ENCODE results near the gene ARRDC5.
"Not testable (repeated sequence)": the region's sequence is repeated elsewhere in the genome, so short reads cannot be mapped to it uniquely, and the experiment has no call there.

Gene ARRDC5

GRCh38 chr19:4909897-4910593 is 7.3 kb upstream of the ARRDC5 start:
- peak; percentile 95 for DNase-seq (ENCODE audit: low spot score)

DNA sequence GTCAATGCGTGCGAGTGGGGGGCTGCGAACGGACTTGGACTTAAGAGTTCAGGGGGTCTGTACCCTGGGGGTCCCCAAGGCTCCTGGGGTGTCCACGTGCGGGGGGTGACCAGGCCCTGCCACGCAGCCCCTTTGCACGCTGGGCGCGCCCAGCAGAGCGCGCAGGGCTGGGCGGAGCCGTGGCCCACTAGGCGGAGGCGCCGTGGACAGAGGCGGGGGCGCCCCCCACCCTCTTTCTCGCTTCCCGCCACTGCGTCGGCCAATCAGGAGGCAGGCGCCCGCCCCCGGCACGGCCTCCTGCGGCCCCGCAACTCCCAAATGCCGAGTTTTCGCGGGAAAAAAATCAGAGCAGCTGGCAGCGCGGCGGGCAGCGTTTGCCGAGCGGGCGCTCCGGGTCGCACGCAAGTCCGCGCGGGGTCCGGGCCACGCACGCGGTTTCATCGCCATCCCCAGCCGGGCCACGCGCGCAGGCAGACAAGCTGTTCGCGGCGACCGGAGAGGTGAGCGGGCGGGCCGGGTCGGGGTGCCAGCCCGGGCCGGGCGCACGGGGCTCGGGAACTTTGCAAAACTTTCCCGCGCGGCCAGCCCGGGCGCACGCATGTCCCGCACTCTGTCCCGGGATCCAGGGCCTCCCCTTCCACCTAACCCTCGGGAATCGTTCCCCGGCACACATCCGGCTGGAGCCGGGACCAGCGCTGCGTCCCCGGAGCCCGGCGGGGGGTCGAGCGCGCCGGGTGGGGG is 6.6 kb upstream of the ARRDC5 start, which contains the start of gene UHRF1:
Gene UHRF1 (plus strand): TSS at position 346 of the 741 bp plus-strand sequence. CDS start 1,385 bp downstream, outside the sequence.
- peak; percentile 82 for DNase-seq (ENCODE audit: low spot score)

- DNase-seq (ENCODE audit: low spot score) = no peak
Observed at GRCh38 chr19:4908781-4909155, 6.1 kb upstream of the ARRDC5 start.

GRCh38 chr19:4908360-4908759 is 5.7 kb upstream of the ARRDC5 start:
- no peak for DNase-seq (ENCODE audit: low spot score)

DNA sequence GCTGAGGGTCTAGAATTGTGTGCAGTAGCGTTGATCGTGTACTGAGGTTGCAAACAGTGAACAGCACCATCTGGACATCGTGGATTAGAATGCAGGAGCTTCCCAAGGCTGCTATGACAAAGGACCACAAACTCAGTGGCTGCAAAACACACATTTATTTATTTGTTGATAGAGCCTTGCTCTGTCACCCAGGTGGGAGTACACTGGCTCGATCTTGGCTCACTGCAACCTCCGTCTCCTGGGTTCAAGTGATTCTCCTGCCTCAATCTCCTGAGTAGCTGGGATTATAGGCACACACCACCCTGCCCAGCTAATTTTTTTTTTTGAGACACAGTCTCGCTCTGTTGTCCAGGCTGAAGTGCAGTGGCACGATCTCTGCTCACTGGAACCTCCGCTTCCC is 4.3 kb upstream of the ARRDC5 start:
- no peak for DNase-seq (ENCODE audit: low spot score)

- DNase-seq (ENCODE audit: low spot score) = no peak
Observed at GRCh38 chr19:4904481-4904880, 1.8 kb upstream of the ARRDC5 start.

GRCh38 chr19:4900879-4901278 is 1.8 kb downstream of the ARRDC5 start:
- not testable (repeated sequence) for DNase-seq (ENCODE audit: low spot score)

GRCh38 chr19:4897146-4897545 is 5.5 kb downstream of the ARRDC5 start:
- no peak for DNase-seq (ENCODE audit: low spot score)

GRCh38 chr19:4896372-4896771 is 6.3 kb downstream of the ARRDC5 start:
- DNase-seq (ENCODE audit: low spot score) = no peak

GRCh38 chr19:4892962-4893361 is 9.7 kb downstream of the ARRDC5 start:
- DNase-seq (ENCODE audit: low spot score) = not testable (repeated sequence)

DNA sequence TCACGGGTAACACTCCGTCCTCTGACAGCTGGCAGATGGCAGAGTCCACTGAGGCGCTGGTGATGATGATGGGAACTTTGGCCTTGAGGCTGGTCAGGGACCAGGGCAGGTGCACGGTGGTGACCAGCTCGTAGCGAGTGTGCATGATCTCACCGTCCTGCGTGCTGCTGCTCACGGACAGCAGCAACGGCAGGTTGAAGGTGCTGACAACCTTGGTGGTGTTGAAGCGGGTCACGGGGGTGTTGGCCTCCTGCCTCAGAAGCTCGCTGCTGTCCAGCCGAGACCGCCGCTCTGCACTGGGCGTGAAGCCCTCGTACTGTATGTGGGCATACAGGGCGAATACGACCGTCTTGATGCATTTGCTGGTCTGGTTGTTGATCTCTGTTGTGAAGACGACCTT is 11.6 kb downstream of the ARRDC5 start:
- DNase-seq (ENCODE audit: low spot score) = no peak

GRCh38 chr19:4889034-4889815 is 13.5 kb downstream of the ARRDC5 start:
- DNase-seq (ENCODE audit: low spot score) = no peak

DNA sequence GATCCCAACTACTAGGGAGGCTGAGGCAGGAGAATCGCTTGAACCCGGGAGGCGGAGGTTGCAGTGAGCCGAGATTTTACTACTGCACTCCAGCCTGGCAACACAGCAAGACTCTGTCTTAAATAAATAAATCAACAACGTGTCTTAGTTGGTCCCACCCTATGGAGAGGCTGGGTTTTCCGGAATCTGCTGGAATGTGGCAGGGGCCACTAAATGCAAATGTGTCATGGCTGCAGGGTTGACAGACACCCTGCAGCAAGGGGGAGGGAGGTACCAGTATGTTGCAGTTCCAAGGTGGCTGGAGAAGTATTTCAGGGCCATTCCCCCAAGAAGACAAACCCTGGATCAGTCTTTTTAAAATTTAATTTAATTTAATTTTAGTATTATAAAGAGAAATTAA is 14.9 kb downstream of the ARRDC5 start:
- DNase-seq (ENCODE audit: low spot score) = not testable (repeated sequence)

- not testable (repeated sequence) for DNase-seq (ENCODE audit: low spot score)
Observed at GRCh38 chr19:4884993-4885392, 17.7 kb downstream of the ARRDC5 start.

GRCh38 chr19:4882874-4883273 is 19.8 kb downstream of the ARRDC5 start:
- DNase-seq (ENCODE audit: low spot score) = not testable (repeated sequence)

GRCh38 chr19:4879041-4879440 is 23.7 kb downstream of the ARRDC5 start:
- DNase-seq (ENCODE audit: low spot score) = no peak

DNA sequence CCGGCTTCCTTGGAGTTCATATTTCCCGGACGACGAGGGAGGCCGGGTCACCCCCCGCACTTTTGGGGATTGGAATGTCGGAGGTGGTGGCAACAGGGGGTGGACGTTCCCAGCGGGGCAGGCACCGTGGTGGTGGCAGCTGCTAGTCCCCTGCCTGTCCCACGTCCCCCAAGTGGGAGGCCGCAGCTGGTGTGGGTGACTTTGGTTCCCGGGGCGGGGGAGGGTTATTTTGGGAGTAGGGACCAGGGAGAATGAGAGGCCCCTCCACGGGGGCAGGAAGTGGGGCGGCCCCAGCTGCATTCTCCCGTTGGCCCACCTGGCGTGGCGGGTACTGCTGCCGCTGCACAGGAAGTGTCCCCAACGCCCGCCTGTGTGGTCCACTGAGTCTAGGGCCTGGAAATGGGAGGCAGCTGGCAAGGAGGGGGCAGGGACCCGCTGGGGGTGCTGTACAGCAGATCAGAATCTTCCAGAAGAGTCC is 24.2 kb downstream of the ARRDC5 start:
- no peak for DNase-seq (ENCODE audit: low spot score)

DNA sequence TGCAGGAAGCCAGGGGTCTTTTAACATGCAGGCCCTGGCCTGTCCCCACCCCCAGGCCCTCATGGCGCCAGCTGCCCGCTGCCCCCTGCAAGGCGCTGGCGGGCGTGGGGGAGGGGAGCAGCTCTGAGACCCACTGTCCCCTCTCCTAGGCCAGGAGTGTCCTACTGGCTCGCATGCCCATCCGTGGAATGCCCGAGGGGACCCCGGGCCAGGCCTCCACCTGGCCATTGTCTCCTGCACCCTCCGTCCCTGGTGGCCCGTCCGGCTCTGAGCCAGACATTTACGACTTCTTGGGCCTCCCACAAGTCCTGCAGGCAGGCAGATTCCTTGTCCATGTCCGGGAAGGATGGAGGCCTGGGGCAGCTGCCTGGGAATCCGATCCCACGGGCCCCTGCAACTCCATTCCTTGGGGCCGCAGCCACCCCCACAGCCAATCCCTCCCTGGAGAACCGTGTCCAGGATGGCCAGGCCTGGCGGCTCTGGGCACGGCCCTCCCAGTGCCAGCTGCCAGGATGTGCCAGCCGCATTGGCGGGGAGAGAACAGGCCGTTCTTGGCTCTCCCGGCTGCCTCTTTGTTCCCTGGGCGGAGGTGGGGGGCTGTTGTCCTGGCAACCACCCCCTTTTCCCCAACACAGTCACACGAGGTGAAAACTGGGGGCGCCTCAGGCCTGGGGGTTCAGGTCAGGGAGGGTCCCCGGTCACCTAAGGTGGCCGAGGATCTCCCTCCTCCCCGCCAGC is 24.8 kb downstream of the ARRDC5 start:
- no peak for DNase-seq (ENCODE audit: low spot score)

DNA sequence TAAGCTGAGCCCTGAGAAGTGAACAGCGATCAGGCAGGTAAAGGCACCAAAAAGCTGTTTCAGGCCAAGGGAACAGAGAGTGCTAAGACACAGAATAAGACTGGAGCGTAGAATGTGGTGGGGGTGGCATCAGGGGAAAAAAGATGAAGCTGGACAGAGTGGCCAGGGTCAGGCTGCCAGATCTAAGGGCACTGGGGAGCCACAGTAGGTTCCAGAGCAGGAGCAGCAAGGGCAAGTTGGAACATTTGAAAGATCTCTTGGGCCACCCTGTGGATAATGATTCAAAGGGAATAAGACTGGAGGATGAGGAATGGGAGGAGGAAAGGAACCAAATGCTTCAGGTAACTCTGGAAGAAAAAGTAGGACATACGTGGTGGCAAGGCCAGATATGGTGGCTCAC is 28.8 kb downstream of the ARRDC5 start:
- no peak for DNase-seq (ENCODE audit: low spot score)

DNA sequence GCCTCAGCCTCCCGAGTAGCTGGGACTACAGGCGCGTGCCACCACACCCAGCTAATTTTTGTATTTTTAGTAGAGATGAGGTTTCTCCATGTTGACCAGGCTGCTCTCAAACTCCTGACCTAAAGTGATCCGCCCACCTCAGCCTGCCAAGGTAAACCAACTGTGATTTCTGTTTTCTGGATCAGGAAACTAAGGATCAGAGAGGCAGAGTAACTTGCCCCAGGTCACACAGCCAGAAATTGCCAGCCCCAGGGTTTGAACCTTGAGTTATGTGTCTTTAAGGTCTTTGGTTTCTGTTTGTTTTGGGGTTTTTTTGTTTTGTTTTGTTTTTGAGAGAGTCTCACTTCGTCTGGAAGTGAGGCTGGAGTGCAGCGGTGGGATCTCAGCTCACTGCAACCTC is 31.0 kb downstream of the ARRDC5 start:
- no peak for DNase-seq (ENCODE audit: low spot score)

GRCh38 chr19:4870025-4870700 is 32.5 kb downstream of the ARRDC5 start:
- peak; percentile 60 for DNase-seq (ENCODE audit: low spot score)
